ENCODE measurements around the gene GOLGA6D. TPM values are rescaled to one million over a fixed set of nuclear protein-coding genes. Genes with fewer than 3 reads are reported as not detected.
"Not testable (repeated sequence)": the region's sequence is repeated elsewhere in the genome, so short reads cannot be mapped to it uniquely, and the experiment has no call there.

Gene GOLGA6D
- total RNA-seq, 1 experiment from 2014 or later = not detected

GRCh38 chr15:75274509-75275107 lies 8.0 kb upstream of the GOLGA6D start:
- peak; percentile 25 for DNase-seq (ENCODE audit: low read depth)
- in situ Hi-C loops (cut with HindIII; ENCODE audit: low pct_unique_long_range_greater_than_20kb, low sequenced_read_pairs) = not testable (repeated sequence)

DNA sequence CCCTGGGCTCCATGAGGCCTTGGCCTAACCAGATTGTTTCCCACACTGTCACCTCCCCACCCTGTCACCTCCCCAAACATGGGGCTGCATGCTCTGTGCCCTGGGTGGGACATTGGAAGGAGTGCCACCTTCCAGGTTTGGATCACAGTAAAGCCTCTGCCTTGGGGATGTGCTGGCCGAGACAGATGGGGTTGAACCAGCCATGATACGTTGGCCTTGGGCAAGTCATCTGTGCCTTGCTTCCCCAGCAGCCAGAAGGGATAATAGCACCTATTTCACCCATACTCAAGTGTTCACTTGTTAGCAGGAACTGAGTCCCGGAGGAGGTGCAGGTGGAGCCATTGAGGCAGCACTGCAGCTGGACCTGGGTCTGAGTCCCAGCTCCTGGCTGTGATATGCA lies 7.0 kb upstream of the GOLGA6D start:
- in situ Hi-C loops (cut with HindIII; ENCODE audit: low pct_unique_long_range_greater_than_20kb, low sequenced_read_pairs); DNase-seq (ENCODE audit: low read depth): not testable (repeated sequence)

DNA sequence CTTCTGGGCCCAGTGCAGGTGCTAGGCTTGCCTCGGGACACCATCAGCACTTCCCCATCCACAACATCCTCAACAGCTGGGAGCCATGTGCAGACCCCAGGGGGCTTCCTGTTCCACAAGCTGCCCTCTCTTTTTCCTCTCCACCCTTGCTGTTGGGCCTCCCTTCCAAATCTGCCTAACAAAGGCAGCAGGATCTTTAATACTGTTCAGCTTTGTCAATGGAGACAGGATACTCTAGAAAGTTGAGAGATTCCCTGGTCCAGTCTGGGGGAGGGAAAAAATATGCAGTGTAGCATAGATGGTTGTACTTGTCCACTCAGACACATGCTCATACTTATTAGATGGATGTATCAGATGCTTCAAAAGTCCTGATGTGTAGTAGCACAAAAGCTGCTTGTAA lies 4.1 kb upstream of the GOLGA6D start:
- in situ Hi-C loops (cut with HindIII; ENCODE audit: low pct_unique_long_range_greater_than_20kb, low sequenced_read_pairs); DNase-seq (ENCODE audit: low read depth): not testable (repeated sequence)

DNA sequence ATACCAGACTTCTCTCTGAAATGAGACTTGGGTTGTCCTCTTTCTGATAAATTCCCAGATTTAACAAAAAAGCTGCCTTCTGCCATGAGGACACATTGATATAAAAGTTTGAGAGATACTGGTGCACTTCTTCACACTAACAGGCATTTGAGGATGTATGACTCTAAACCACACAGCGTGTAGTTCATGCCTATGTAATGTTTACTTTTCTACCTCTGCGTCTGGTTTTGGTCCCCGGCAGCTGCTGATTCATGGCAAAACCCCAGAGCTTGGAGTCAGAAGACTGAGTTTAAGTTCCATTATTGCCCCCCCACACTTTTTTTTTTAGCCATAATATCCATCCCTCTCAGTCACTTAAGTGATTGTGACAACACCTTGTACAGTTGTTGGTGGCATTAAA lies 1.5 kb downstream of the GOLGA6D start:
- in situ Hi-C loops (cut with HindIII; ENCODE audit: low pct_unique_long_range_greater_than_20kb, low sequenced_read_pairs); DNase-seq (ENCODE audit: low read depth): not testable (repeated sequence)

- in situ Hi-C loops (cut with HindIII; ENCODE audit: low pct_unique_long_range_greater_than_20kb, low sequenced_read_pairs); DNase-seq (ENCODE audit: low read depth): not testable (repeated sequence)
These were observed 11.0 kb downstream of the GOLGA6D start for GRCh38 chr15:75293660-75294059.

DNA sequence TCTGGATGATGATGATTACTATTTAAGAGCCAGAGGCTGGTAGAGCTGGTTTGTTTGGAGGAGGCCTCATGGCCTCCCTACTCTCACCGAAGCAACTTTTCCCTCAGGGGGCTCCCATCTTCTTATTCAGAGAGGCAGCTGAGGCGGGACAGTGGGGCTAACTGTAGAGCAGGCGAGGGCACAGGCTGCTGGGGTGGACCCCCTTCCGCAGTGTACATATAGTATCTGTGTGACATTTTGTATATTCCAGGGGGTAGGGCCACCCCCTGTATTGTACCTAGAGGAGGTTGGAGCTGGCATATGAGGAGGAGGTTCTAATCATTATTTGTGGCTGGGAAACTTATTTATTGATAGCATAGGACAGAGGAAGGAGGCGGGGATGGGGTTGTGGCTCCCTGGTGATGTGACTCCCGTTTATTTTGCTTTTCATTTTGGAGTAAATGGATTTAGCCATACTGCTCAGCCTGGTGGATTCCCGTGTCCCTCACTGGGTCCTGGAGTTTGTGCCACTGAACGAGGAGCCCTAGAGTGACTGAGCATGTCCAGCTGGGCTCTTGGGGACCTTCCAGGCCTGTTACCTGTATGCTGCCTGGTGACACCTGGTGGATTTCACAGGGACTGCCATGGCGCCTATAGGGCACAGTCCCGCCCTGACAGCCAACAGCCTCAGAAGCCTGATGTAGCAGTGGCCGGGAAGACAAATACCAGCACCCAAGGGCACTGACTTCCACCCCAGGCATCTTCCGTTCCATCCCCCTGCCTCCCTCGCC lies 16.1 kb downstream of the GOLGA6D start:
- DNase-seq (ENCODE audit: low read depth); in situ Hi-C loops (cut with HindIII; ENCODE audit: low pct_unique_long_range_greater_than_20kb, low sequenced_read_pairs): not testable (repeated sequence)

GRCh38 chr15:75299311-75299688 lies 16.7 kb downstream of the GOLGA6D start:
- DNase-seq (ENCODE audit: low read depth); in situ Hi-C loops (cut with HindIII; ENCODE audit: low pct_unique_long_range_greater_than_20kb, low sequenced_read_pairs): not testable (repeated sequence)

- DNase-seq (ENCODE audit: low read depth); in situ Hi-C loops (cut with HindIII; ENCODE audit: low pct_unique_long_range_greater_than_20kb, low sequenced_read_pairs): not testable (repeated sequence)
These were observed 17.4 kb downstream of the GOLGA6D start for GRCh38 chr15:75300026-75300425.

DNA sequence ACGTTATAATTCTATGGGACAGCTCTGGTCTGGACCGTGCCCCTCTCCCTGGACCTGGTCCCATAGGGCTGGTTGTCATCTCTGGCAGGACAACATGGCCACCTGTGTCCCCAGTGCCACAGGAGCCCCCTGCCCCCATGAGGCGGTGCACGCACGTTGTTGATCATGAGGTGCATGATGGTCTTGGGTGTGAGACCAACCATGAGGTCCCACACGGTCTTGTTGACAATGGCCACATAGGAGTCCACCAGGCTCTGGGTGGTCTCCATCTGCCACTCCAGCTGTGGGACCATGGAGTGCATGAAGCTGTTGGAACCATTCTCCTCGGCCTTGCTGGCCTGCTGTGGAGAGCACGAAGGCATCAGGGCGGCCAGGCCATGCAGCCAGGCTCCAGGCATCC lies 19.7 kb downstream of the GOLGA6D start:
- in situ Hi-C loops (cut with HindIII; ENCODE audit: low pct_unique_long_range_greater_than_20kb, low sequenced_read_pairs) = no loop called here
- no peak for DNase-seq (ENCODE audit: low read depth)

- DNase-seq (ENCODE audit: low read depth); in situ Hi-C loops (cut with HindIII; ENCODE audit: low pct_unique_long_range_greater_than_20kb, low sequenced_read_pairs): not testable (repeated sequence)
These were observed 20.1 kb downstream of the GOLGA6D start for GRCh38 chr15:75302753-75303152.

GRCh38 chr15:75306188-75306587 lies 23.6 kb downstream of the GOLGA6D start:
- in situ Hi-C loops (cut with HindIII; ENCODE audit: low pct_unique_long_range_greater_than_20kb, low sequenced_read_pairs) = no loop called here
- no peak for DNase-seq (ENCODE audit: low read depth)

DNA sequence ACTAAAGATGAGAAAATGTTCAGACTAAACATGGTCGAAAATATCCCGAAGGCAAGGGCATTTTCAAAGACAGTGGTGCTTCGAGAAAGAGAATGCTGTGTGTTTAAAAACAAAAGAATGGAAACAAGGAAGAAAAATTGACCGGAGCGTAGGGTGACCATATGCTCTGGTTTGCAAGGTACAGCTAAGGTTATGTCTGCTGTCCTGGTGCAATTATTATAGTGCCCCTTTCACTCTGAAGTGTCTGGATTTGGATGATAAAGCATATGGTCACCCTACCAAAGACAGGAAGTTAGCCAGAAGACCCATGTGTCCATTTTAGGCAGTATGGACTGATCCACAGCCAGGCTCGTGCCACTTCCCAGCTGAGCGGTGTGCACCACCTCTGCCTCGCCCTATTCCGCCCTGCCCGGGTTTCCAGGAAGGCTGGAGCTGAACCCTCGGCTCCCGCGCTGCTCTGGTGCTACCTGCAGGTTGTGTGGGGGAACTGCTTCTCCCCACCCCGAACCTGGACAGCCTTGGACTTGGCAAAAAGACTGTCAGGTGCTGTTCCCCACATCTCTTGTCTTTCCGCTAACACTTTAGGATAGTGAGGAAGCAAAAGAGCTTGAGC lies 25.2 kb downstream of the GOLGA6D start:
- in situ Hi-C loops (cut with HindIII; ENCODE audit: low pct_unique_long_range_greater_than_20kb, low sequenced_read_pairs) = no loop called here
- peak; percentile 1 for DNase-seq (ENCODE audit: low read depth)

DNA sequence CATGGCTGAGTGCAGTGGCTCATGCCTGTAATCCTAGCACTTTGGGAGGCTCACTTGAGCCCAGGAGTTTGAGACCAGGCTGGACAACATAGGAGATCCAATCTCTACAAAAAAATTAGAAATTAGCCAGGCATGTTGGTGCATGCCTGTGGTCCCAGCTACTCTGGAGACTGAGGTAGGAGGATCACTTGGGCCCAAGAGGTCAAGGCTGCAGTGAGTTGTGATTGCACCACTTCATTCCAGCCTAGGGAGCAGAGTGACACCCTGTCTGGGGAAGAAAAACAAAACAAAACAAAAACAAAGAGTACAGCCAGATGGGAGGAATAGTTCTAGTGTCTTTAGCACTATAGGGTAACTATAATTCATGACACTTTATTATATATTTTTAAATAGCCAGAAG lies 27.1 kb downstream of the GOLGA6D start:
- DNase-seq (ENCODE audit: low read depth) = no peak
- in situ Hi-C loops (cut with HindIII; ENCODE audit: low pct_unique_long_range_greater_than_20kb, low sequenced_read_pairs) = no loop called here

GRCh38 chr15:75312548-75312947 lies 29.9 kb downstream of the GOLGA6D start:
- DNase-seq (ENCODE audit: low read depth); in situ Hi-C loops (cut with HindIII; ENCODE audit: low pct_unique_long_range_greater_than_20kb, low sequenced_read_pairs): not testable (repeated sequence)

- DNase-seq (ENCODE audit: low read depth) = no peak
- in situ Hi-C loops (cut with HindIII; ENCODE audit: low pct_unique_long_range_greater_than_20kb, low sequenced_read_pairs) = no loop called here
These were observed 30.6 kb downstream of the GOLGA6D start for GRCh38 chr15:75313116-75313845.

GRCh38 chr15:75314552-75315290 lies 32.1 kb downstream of the GOLGA6D start:
- DNase-seq (ENCODE audit: low read depth) = no peak
- in situ Hi-C loops (cut with HindIII; ENCODE audit: low pct_unique_long_range_greater_than_20kb, low sequenced_read_pairs) = no loop called here

DNA sequence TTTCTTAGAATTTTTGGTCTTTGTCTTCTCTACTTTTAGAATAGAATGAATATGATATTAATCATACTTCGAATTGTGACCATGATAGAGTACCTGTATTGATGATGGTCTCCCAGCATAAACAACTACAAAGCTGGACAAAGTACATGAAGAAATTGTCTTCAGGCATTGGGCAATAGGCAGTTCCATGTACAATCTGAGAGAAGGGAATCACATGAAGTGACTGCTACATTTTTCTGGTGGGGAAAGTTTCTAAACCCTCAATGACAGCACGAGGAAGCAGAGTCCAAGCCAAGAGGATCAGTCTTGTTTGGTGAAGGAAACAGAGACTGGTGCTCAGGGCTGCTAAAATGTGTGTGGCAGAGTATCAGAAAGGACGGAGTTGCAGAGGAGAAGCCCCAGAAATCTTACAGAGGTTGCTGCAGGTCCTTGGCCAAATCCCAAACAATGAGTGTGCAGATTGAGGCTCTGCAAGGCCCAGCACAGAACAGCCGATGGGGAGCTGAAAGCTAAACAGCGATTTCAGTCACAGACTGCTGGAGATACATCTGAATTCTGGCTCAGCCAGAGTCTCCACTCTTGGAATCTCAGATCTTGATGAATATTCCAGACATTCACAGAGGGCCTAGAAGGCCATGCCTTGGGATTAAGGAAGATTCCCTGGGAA lies 36.7 kb downstream of the GOLGA6D start:
- DNase-seq (ENCODE audit: low read depth); in situ Hi-C loops (cut with HindIII; ENCODE audit: low pct_unique_long_range_greater_than_20kb, low sequenced_read_pairs): not testable (repeated sequence)

DNA sequence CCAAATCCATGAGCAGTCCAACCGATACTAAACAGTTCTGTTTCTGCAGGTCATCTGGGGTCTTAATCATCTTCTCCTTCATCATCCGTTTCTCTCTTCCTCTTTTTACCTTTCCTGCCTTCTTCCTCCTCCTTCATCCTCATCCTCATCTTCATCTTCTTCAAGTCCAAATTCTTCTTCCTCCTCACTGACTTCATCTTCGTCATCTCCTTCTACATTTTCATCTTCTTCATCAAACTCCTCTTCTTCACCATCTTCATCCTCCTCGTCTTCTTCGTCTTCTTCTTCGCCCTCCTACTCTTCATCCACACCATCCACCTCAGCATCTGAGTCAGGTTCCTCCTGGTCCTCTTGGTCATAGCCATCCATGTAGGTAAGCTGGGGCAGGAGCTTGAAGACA lies 39.1 kb downstream of the GOLGA6D start:
- in situ Hi-C loops (cut with HindIII; ENCODE audit: low pct_unique_long_range_greater_than_20kb, low sequenced_read_pairs) = no loop called here
- DNase-seq (ENCODE audit: low read depth) = no peak

Measured in Caki2 (cell line).